Suprapubic skin (tissue), 4 donors: ENCODE data around the gene TMEM225B.

Source experiments
- POLR2A ChIP-seq, 2 donors: fragments of 450-650 bp; IDR thresholded peaks; one replicate each; pipeline ENCODE4 v1.6.1; 2017; ENCODE audit warnings: antibody characterized with exemption in 2 of 2, mild to moderate bottlenecking in 2 of 2, moderate library complexity in 2 of 2
- POLR2AphosphoS5 ChIP-seq, 3 donors: sonication (generic); formaldehyde crosslinking; IDR thresholded peaks; one replicate each; pipeline ENCODE4 v1.6.1; 2017; ENCODE audit warnings: antibody characterized with exemption in 3 of 3

DNA sequence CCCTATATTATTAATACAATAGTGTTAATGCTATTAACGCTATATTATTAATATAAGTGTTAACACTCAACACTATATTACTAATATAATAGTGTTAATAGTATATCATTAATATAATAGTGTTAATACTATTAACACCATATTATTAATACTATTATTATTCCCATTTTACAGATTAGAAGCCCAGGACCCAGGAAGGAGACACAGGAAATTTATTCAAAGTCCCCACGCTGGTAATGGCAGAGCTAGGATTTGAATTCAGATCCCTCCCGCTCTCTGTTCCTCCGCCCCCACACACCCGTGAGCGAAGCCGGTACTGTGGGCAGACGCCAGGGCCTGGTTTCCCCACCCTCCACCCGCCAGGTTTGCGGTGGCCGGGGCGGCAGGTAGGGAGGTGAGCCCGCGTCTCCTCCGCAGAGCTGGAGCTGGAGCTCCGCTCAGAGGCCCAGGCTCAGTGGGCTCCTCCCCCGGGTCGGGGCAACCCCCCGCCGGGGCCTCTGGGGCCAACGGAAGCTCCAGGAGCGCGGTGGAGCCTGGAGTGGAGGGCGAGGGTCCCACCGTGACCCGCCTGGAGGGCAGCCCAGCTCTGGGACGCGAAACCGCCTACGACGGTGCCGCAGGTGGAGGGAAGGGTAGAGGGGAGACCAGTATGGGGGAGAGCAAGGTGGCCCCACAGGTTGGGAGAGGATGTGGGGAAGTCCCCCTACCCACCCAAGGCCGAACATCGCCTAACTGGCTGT is at the start of gene TMEM225B:
- TF ChIP-seq POLR2AphosphoS5 (IDR thresholded peaks at IDR 0.05): no peak
- no peak for TF ChIP-seq POLR2A (IDR thresholded peaks at IDR 0.05)
